Measurements from ENCODE around the gene TCL1B.

TCL1B gene

GRCh38 chr14:95659293-95659989 lies 26.8 kb upstream of the TCL1B start:
- Histone ChIP-seq H3K9me3 (no peaks in the 10 kb centered on the region), H3K4me3 (ENCODE audit: low read depth, low read length) (no peak overlapping the region), H3K27me3 (peaks cover 3% of the 10 kb centered on the region), H3K4me1 (no peaks in the 10 kb centered on the region; the same call in 1 of the 2 replicates), H3K36me3 (no peaks in the 10 kb centered on the region)
- TF ChIP-seq CTCF (IDR thresholded peaks at IDR 0.05; ENCODE audit: low read depth, low read length), result no peak
- DNase-seq, result no peak

- Histone ChIP-seq H3K27me3 (peaks cover 3% of the 10 kb centered on the region), H3K4me1 (no peaks in the 10 kb centered on the region; the same call in 1 of the 2 replicates), H3K4me3 (ENCODE audit: low read depth, low read length) (no peak overlapping the region), H3K9me3 (no peaks in the 10 kb centered on the region), H3K36me3 (no peaks in the 10 kb centered on the region)
- no peak for TF ChIP-seq CTCF (IDR thresholded peaks at IDR 0.05; ENCODE audit: low read depth, low read length)
- no peak for DNase-seq
Measured at GRCh38 chr14:95659990-95660385, 26.2 kb upstream of the TCL1B start.

GRCh38 chr14:95660651-95661515 lies 25.3 kb upstream of the TCL1B start:
- Histone ChIP-seq H3K4me3 (ENCODE audit: low read depth, low read length) (no peak overlapping the region), H3K27me3 (peaks cover 3% of the 10 kb centered on the region), H3K36me3 (no peaks in the 10 kb centered on the region), H3K9me3 (no peaks in the 10 kb centered on the region), H3K4me1 (no peaks in the 10 kb centered on the region; the same call in 1 of the 2 replicates)
- no peak for TF ChIP-seq CTCF (IDR thresholded peaks at IDR 0.05; ENCODE audit: low read depth, low read length)
- no peak for DNase-seq

GRCh38 chr14:95662376-95663186 lies 23.6 kb upstream of the TCL1B start:
- Histone ChIP-seq H3K9me3 (no peaks in the 10 kb centered on the region), H3K4me3 (ENCODE audit: low read depth, low read length) (no peak overlapping the region), H3K27me3 (peaks cover 3% of the 10 kb centered on the region), H3K4me1 (no peaks in the 10 kb centered on the region; the same call in 1 of the 2 replicates), H3K36me3 (no peaks in the 10 kb centered on the region)
- no peak for TF ChIP-seq CTCF (IDR thresholded peaks at IDR 0.05; ENCODE audit: low read depth, low read length)
- no peak for DNase-seq

- Histone ChIP-seq H3K9me3 (no peaks in the 10 kb centered on the region), H3K4me1 (no peaks in the 10 kb centered on the region; the same call in 1 of the 2 replicates), H3K27me3 (peaks cover 3% of the 10 kb centered on the region), H3K4me3 (ENCODE audit: low read depth, low read length) (no peak overlapping the region), H3K36me3 (no peaks in the 10 kb centered on the region)
- TF ChIP-seq CTCF (IDR thresholded peaks at IDR 0.05; ENCODE audit: low read depth, low read length), result no peak
- DNase-seq, result no peak
Measured at GRCh38 chr14:95663226-95663797, 22.9 kb upstream of the TCL1B start.
